ENCODE data around the gene MYOM3. TPM values are rescaled to one million over a fixed set of nuclear protein-coding genes. Genes with fewer than 3 reads are reported as not detected.

The MYOM3 gene
- total and polyA plus RNA-seq, 2 of the 13 experiments (the other 11 are each of a cell fraction or from before 2014, with no cell fraction given), result 5.8 to 15.3 TPM

GRCh38 chr1:24022581-24023361 lies 89.2 kb downstream of the MYOM3 start (continued):
- no peak for TF ChIP-seq ZNF225 (CRISPR knock-in tag; IDR thresholded peaks at IDR 0.05)
- TF ChIP-seq KMT2B (CRISPR knock-in tag; IDR thresholded peaks at IDR 0.05), result no peak
- 0 out of 2 replicates have a peak, but pooled peaks have one; percentile 9 for TF ChIP-seq ZMAT5 (CRISPR knock-in tag; IDR thresholded peaks at IDR 0.05; ENCODE audit: borderline replicate concordance, low read depth)
- no peak for TF ChIP-seq PHF5A (CRISPR knock-in tag; IDR thresholded peaks at IDR 0.05; ENCODE audit: low read depth, unreplicated experiment)
- no peak for TF ChIP-seq ZKSCAN1 (IDR thresholded peaks at IDR 0.05; ENCODE audit: low read length)
- TF ChIP-seq ZFP36L1 (CRISPR knock-in tag; IDR thresholded peaks at IDR 0.05), result peak; percentile 68; the same call in 1 of the 2 replicates
- TF ChIP-seq SP2 (CRISPR knock-in tag; IDR thresholded peaks at IDR 0.05), result no peak
- no peak for TF ChIP-seq MED8 (CRISPR knock-in tag; IDR thresholded peaks at IDR 0.05; ENCODE audit: insufficient replicate concordance)
- TF ChIP-seq ZSCAN31 (CRISPR knock-in tag; IDR thresholded peaks at IDR 0.05; ENCODE audit: low read depth), result no peak
- peak; percentile 55; the same call in 1 of the 2 replicates for TF ChIP-seq ZNF337 (CRISPR knock-in tag; IDR thresholded peaks at IDR 0.05; ENCODE audit: borderline replicate concordance, low read depth)
- no peak for TF ChIP-seq SMAD9 (CRISPR knock-in tag; IDR thresholded peaks at IDR 0.05)
- no peak for TF ChIP-seq ZNF207 (IDR thresholded peaks at IDR 0.05; ENCODE audit: borderline replicate concordance)
- no peak for TF ChIP-seq SRY (CRISPR knock-in tag; IDR thresholded peaks at IDR 0.05)
- TF ChIP-seq SKIL (CRISPR knock-in tag; IDR thresholded peaks at IDR 0.05; ENCODE audit: borderline replicate concordance), result no peak
- TF ChIP-seq ZNF7 (CRISPR knock-in tag; IDR thresholded peaks at IDR 0.05), result no peak
- peak; percentile 54; the same call in 1 of the 2 replicates for TF ChIP-seq RXRB (CRISPR knock-in tag; IDR thresholded peaks at IDR 0.05; ENCODE audit: borderline replicate concordance)
- TF ChIP-seq KLF9 (CRISPR knock-in tag; IDR thresholded peaks at IDR 0.05; ENCODE audit: low read depth), result no peak

Measured in HepG2 (cell line).